HepG2 (cell line): ENCODE data around the gene QKI. TPM values are rescaled to one million over a fixed set of nuclear protein-coding genes. Genes with fewer than 3 reads are reported as not detected.

Experiments
- ARNTL ChIP-seq: sonication (generic); formaldehyde crosslinking; IDR thresholded peaks from 2 replicates; pipeline ENCODE4 v1.4.0; 2020; ENCODE audit warnings: mild to moderate bottlenecking, missing genetic modification reagents
- ATF7-NPFF ChIP-seq: sonication (generic); formaldehyde crosslinking; IDR thresholded peaks from 2 replicates; pipeline ENCODE4 v1.8.1; 2023; ENCODE audit warnings: mild to moderate bottlenecking, low read depth, missing genetic modification reagents, moderate library complexity
- CCAR2 ChIP-seq: fragments of 200-400 bp; formaldehyde crosslinking; optimal IDR thresholded peaks from 2 replicates; pipeline ENCODE3; 2018; ENCODE audit warnings: low read depth, mild to moderate bottlenecking, low read length, moderate library complexity
- HES4 ChIP-seq: sonication (generic); formaldehyde crosslinking; IDR thresholded peaks from 2 replicates; pipeline ENCODE4 v1.9.0; 2021; ENCODE audit warnings: mild to moderate bottlenecking, missing genetic modification reagents, borderline replicate concordance
- HMGA1 ChIP-seq: sonication (generic); formaldehyde crosslinking; conservative IDR thresholded peaks from 2 replicates; pipeline ENCODE4 v1.4.0; 2020; ENCODE audit warnings: missing genetic modification reagents
- JARID2 ChIP-seq: sonication (generic); formaldehyde crosslinking; IDR thresholded peaks from 2 replicates; pipeline ENCODE4 v1.8.1; 2023; ENCODE audit warnings: missing genetic modification reagents, inconsistent platforms; ENCODE audit not compliant: insufficient replicate concordance
- KDM6A ChIP-seq: IDR thresholded peaks from 2 replicates; pipeline ENCODE4 v1.6.1; 2016; ENCODE audit warnings: low read depth
- MAFG ChIP-seq: sonication (generic); formaldehyde crosslinking; IDR thresholded peaks from 2 replicates; pipeline ENCODE4 v1.5.1; 2020; ENCODE audit warnings: mild to moderate bottlenecking, missing genetic modification reagents
- MYC ChIP-seq: sonication (generic); formaldehyde crosslinking; IDR thresholded peaks from 2 replicates; pipeline ENCODE4 v1.9.0; 2021; ENCODE audit warnings: missing genetic modification reagents, borderline replicate concordance
- STAT5B ChIP-seq: sonication (generic); formaldehyde crosslinking; IDR thresholded peaks from 2 replicates; pipeline ENCODE4 v1.4.0; 2020; ENCODE audit warnings: missing genetic modification reagents
- THAP9 ChIP-seq: sonication (generic); formaldehyde crosslinking; IDR thresholded peaks from 2 replicates; pipeline ENCODE4; 2020; ENCODE audit warnings: missing genetic modification reagents, mild to moderate bottlenecking, borderline replicate concordance
- THRA ChIP-seq: sonication (generic); formaldehyde crosslinking; IDR thresholded peaks from 2 replicates; pipeline ENCODE4 v1.4.0; 2020; ENCODE audit warnings: missing genetic modification reagents, borderline replicate concordance
- ZNF101 ChIP-seq: sonication (generic); formaldehyde crosslinking; IDR thresholded peaks from 2 replicates; pipeline ENCODE4 v1.4.0; 2020; ENCODE audit warnings: mild to moderate bottlenecking, low read depth, missing genetic modification reagents, borderline replicate concordance
- ZNF225 ChIP-seq: sonication (generic); formaldehyde crosslinking; IDR thresholded peaks from 2 replicates; pipeline ENCODE4 v1.4.0; 2020; ENCODE audit warnings: mild to moderate bottlenecking, missing genetic modification reagents
- ZNF235 ChIP-seq: sonication (generic); formaldehyde crosslinking; IDR thresholded peaks from 2 replicates; pipeline ENCODE4 v1.8.1; 2023; ENCODE audit warnings: mild to moderate bottlenecking, missing genetic modification reagents, borderline replicate concordance
- ZNF441 ChIP-seq: sonication (generic); formaldehyde crosslinking; IDR thresholded peaks from 2 replicates; pipeline ENCODE4 v1.7.0; 2021; ENCODE audit warnings: missing genetic modification reagents, borderline replicate concordance
- ZNF557 ChIP-seq: sonication (generic); formaldehyde crosslinking; IDR thresholded peaks from 2 replicates; pipeline ENCODE4 v1.4.0; 2020; ENCODE audit warnings: missing genetic modification reagents
- ZNF782 ChIP-seq: sonication (generic); formaldehyde crosslinking; IDR thresholded peaks from 2 replicates; pipeline ENCODE4 v1.4.0; 2020; ENCODE audit warnings: missing genetic modification reagents, mild to moderate bottlenecking, borderline replicate concordance
- ZNF792 ChIP-seq: IDR thresholded peaks from 2 replicates; pipeline ENCODE4 v1.6.1; 2016
- ZSCAN9 ChIP-seq: IDR thresholded peaks from 2 replicates; pipeline ENCODE4 v1.6.1; 2016; ENCODE audit warnings: borderline replicate concordance
- polyA plus RNA-seq, 8 experiments: library from polyadenylated mRNA; depleted of rRNA in 3 of 8; stranded (reverse) in 7 of 8; unstranded in 1 of 8; fragments of >200 nt; fragmentation: Illumina TruSeq in 4 of 8; extraction: Trizol in 4 of 8; gene quantifications; 2 replicates each; pipeline versions ENCODE4 v1.2.1 to v1.2.3, GENCODE V29; 2011 to 2016; ENCODE audit warnings: low read depth in 4 of 8, missing spikeins in 1 of 8, mixed read lengths in 1 of 8; ENCODE audit not compliant: insufficient read depth in 1 of 8
- total RNA-seq, 5 experiments: library from RNA; depleted of rRNA; stranded (reverse); fragments of >200 nt; fragmentation: Illumina TruSeq; extraction: Trizol; gene quantifications; 2 replicates each; pipeline ENCODE4 v1.2.3, GENCODE V29; 2016; ENCODE audit warnings: low read depth in 1 of 5
- TF ChIP-seq, protein P1 (sequence below): sonication (generic); formaldehyde crosslinking; conservative IDR thresholded peaks from 2 replicates; pipeline ENCODE4 v1.8.0; 2022; ENCODE audit warnings: mild to moderate bottlenecking, moderate library complexity, missing genetic modification reagents
- TF ChIP-seq, protein P2 (sequence below): sonication (generic); formaldehyde crosslinking; IDR thresholded peaks from 2 replicates; pipeline ENCODE4 v1.5.1; 2020; ENCODE audit warnings: missing genetic modification reagents, mild to moderate bottlenecking, borderline replicate concordance

QKI gene
- total and polyA plus RNA-seq, 2 of the 13 experiments (the other 11 are each of a cell fraction or from before 2014, with no cell fraction given) = 136 to 137 TPM

DNA sequence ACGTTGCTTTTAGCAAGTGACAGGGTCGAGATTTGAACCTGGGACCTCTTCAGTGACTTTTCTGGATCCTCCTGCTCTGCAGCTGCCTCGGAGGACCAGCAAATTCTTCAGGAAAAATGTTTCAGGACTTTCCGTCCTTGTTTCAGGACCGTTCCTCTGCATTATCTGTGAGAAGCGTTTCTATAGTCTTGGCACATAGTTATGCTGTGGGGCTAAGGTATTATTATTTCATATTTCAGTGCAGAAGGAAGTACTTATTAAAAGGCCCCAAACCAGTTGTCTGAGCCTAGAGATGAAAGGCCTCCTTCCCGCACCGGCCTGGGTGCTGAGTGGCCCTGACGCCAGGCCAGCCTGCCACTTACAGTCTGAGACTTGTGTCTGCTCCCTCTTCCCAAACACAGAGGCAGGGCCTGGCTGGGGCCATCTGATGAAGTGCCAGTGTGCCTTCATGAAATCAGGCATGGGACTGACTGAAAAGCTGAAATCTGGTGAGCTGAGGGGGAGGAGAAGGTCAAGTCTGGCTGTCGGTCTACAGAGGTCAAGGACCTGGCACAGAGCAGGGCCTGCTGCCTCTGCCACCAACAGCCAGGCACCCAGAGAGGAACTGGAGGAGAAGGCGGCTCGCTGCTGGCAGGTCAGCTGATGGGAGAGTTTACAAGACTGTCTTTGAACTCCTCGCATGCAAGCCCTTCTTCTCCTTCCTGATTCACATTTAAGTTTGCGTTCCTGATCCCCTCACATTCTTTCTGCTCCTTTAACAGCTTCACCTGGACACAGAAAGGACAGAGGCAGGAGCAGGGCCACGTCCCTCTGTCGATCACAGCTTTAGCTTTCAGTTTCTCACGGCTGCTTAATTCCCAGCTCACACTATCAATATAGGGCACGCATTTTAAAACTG lies 8.9 kb upstream of the QKI start (continued):
- peak; percentile 48; the same call in 1 of the 2 replicates for TF ChIP-seq THRA (CRISPR knock-in tag)
- TF ChIP-seq, protein P1, sequence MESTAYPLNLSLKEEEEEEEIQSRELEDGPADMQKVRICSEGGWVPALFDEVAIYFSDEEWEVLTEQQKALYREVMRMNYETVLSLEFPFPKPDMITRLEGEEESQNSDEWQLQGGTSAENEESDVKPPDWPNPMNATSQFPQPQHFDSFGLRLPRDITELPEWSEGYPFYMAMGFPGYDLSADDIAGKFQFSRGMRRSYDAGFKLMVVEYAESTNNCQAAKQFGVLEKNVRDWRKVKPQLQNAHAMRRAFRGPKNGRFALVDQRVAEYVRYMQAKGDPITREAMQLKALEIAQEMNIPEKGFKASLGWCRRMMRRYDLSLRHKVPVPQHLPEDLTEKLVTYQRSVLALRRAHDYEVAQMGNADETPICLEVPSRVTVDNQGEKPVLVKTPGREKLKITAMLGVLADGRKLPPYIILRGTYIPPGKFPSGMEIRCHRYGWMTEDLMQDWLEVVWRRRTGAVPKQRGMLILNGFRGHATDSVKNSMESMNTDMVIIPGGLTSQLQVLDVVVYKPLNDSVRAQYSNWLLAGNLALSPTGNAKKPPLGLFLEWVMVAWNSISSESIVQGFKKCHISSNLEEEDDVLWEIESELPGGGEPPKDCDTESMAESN (CRISPR knock-in tag) = no peak; the same call in 1 of the 2 replicates
- TF ChIP-seq HMGA1 (CRISPR knock-in tag) = no peak
- TF ChIP-seq ZNF225 (CRISPR knock-in tag) = 0 out of 2 replicates have a peak, but pooled peaks have one; percentile 35
- no peak for TF ChIP-seq HES4 (CRISPR knock-in tag)
- peak; percentile 31; the same call in 1 of the 2 replicates for TF ChIP-seq THAP9 (CRISPR knock-in tag)
- TF ChIP-seq CCAR2 = no peak
- TF ChIP-seq ZNF782 (CRISPR knock-in tag) = 0 out of 2 replicates have a peak, but pooled peaks have one; percentile 24
- no peak for TF ChIP-seq ZNF557
- TF ChIP-seq ARNTL (CRISPR knock-in tag) = no peak
- TF ChIP-seq MYC = no peak; the same call in 1 of the 2 replicates
- no peak for TF ChIP-seq ZSCAN9 (CRISPR knock-in tag)
- TF ChIP-seq STAT5B (CRISPR knock-in tag) = no peak
- TF ChIP-seq, protein P2, sequence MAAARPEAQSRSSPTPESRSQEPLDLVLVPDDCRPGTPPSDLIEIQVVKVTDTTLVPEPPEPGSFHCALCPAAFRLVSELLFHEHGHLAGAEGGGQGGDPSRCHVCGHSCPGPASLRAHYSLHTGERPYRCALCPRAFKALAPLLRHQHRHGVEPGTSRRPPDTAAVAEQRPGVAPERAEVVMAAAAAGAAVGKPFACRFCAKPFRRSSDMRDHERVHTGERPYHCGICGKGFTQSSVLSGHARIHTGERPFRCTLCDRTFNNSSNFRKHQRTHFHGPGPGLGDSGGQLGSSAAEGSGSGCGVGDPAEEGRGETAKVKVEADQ = peak; percentile 45; the same call in 1 of the 2 replicates
- 0 out of 2 replicates have a peak, but pooled peaks have one; percentile 9 for TF ChIP-seq ZNF441 (CRISPR knock-in tag)
- no peak for TF ChIP-seq ZNF101 (CRISPR knock-in tag)
- TF ChIP-seq ZNF792 (CRISPR knock-in tag) = no peak
- TF ChIP-seq ZNF235 = 0 out of 2 replicates have a peak, but pooled peaks have one; percentile 5
- no peak for TF ChIP-seq MAFG (CRISPR knock-in tag)
- no peak for TF ChIP-seq KDM6A
- no peak for TF ChIP-seq JARID2 (CRISPR knock-in tag)
- no peak for TF ChIP-seq ATF7-NPFF (CRISPR knock-in tag)
